ENCODE results near the gene PLA2G4E.
A peak's percentile ranks its signal among the peaks of the same experiment; 100 is the strongest.

The PLA2G4E gene

GRCh38 chr15:42018306-42019224 lies 2.3 kb downstream of the PLA2G4E start:
- DNase-seq, result no peak

- DNase-seq, result no peak
Observed at GRCh38 chr15:42016971-42017370, 3.9 kb downstream of the PLA2G4E start.

- DNase-seq, result no peak
Observed at GRCh38 chr15:42014406-42014805, 6.4 kb downstream of the PLA2G4E start.

- DNase-seq, result no peak
Observed at GRCh38 chr15:42012928-42013482, 7.8 kb downstream of the PLA2G4E start.

- DNase-seq, result no peak
Observed at GRCh38 chr15:42012241-42012640, 8.6 kb downstream of the PLA2G4E start.

GRCh38 chr15:42011074-42011473 lies 9.8 kb downstream of the PLA2G4E start:
- DNase-seq, result no peak

GRCh38 chr15:42010434-42010833 lies 10.4 kb downstream of the PLA2G4E start:
- DNase-seq, result no peak

- no peak for DNase-seq
Observed at GRCh38 chr15:42009474-42009873, 11.4 kb downstream of the PLA2G4E start.

GRCh38 chr15:42009022-42009421 lies 11.8 kb downstream of the PLA2G4E start:
- no peak for DNase-seq

- no peak for DNase-seq
Observed at GRCh38 chr15:42007386-42007785, 13.5 kb downstream of the PLA2G4E start.

GRCh38 chr15:42002333-42002732 lies 18.5 kb downstream of the PLA2G4E start:
- DNase-seq, result no peak

GRCh38 chr15:42001236-42001635 lies 19.6 kb downstream of the PLA2G4E start:
- no peak for DNase-seq

GRCh38 chr15:41999290-42000285 lies 21.3 kb downstream of the PLA2G4E start:
- no peak for DNase-seq

GRCh38 chr15:41997845-41998244 lies 23.0 kb downstream of the PLA2G4E start:
- DNase-seq, result no peak

GRCh38 chr15:41996921-41997592 lies 23.8 kb downstream of the PLA2G4E start:
- DNase-seq, result no peak

GRCh38 chr15:41996376-41996775 lies 24.5 kb downstream of the PLA2G4E start:
- no peak for DNase-seq

- DNase-seq, result no peak
Observed at GRCh38 chr15:41995476-41995855, 25.4 kb downstream of the PLA2G4E start.

GRCh38 chr15:41994772-41995475 lies 25.9 kb downstream of the PLA2G4E start:
- DNase-seq, result no peak

GRCh38 chr15:41994171-41994650 lies 26.6 kb downstream of the PLA2G4E start:
- DNase-seq, result no peak

GRCh38 chr15:41993472-41994170 lies 27.2 kb downstream of the PLA2G4E start:
- DNase-seq, result peak in 1 of 2 experiments; percentile 16

GRCh38 chr15:41992803-41993190 lies 28.0 kb downstream of the PLA2G4E start:
- no peak for DNase-seq
